Tibial nerve (tissue), 4 donors: ENCODE results near the gene SPRR1A. TPM values are rescaled to one million over a fixed set of nuclear protein-coding genes. Genes with fewer than 3 reads are reported as not detected.

Experiments
- DNase-seq, 2 donors: peaks; one replicate each; pipeline ENCODE4 v3.0.0-alpha.2; 2019; ENCODE audit warnings: low spot score in 2 of 2
- H3K27ac ChIP-seq, 4 donors: fragments of 200-600 bp; sonication (generic) in 3 of 4; one replicate each; pipeline ENCODE4 v1.5.1; 2017 to 2019; ENCODE audit warnings: mild to moderate bottlenecking in 1 of 4
- H3K27me3 ChIP-seq, 2 donors: fragments of 200-600 bp; sonication (generic) in 1 of 2; one replicate each; pipeline versions ENCODE4 v1.5.1 to v1.6.0; 2017 to 2019
- H3K36me3 ChIP-seq, 3 donors: fragments of 200-600 bp; sonication (generic); one replicate each; pipeline ENCODE4 v1.5.1; 2018 to 2019
- H3K4me1 ChIP-seq, 4 donors: fragments of 200-600 bp; sonication (generic) in 3 of 4; one replicate each; pipeline ENCODE4 v1.5.1; 2017 to 2019
- H3K4me3 ChIP-seq, 4 donors: fragments of 200-600 bp; sonication (generic) in 3 of 4; one replicate each; pipeline ENCODE4 v1.5.1; 2017 to 2019; ENCODE audit warnings: mild to moderate bottlenecking in 1 of 4, moderate library complexity in 1 of 4
- H3K9me3 ChIP-seq, 4 donors: fragments of 200-600 bp; sonication (generic) in 3 of 4; one replicate each; pipeline ENCODE4 v1.5.1; 2017 to 2019
- EP300 ChIP-seq, 2 donors: sonication (generic); formaldehyde crosslinking; IDR thresholded peaks; one replicate each; pipeline ENCODE4 v1.6.1; 2017; ENCODE audit warnings: antibody characterized with exemption in 2 of 2, mild to moderate bottlenecking in 1 of 2
- POLR2A ChIP-seq, 2 donors: fragments of 450-650 bp; IDR thresholded peaks; one replicate each; pipeline ENCODE4 v1.6.1; 2017; ENCODE audit warnings: antibody characterized with exemption in 2 of 2, mild to moderate bottlenecking in 2 of 2, moderate library complexity in 2 of 2
- WGBS, 2 donors: methylation state at CpG; one replicate each; pipeline ENCODE4 v1.1.5; 2018; 5-methylcytosine and 5-hydroxymethylcytosine counted together
- total RNA-seq, 4 donors: library from RNA; depleted of rRNA; stranded (reverse); fragments of >200 nt; gene quantifications; one replicate each; pipeline ENCODE4 v1.1.0, GENCODE V29; 2016
- TF ChIP-seq, protein P1 (sequence below), 5 experiments: fragments of 200-600 bp in 3 of 5; fragments of 450-650 bp in 2 of 5; sonication (generic) in 3 of 5; IDR thresholded peaks; one replicate each; pipeline ENCODE4 v1.5.1; 2016 to 2019; ENCODE audit warnings: antibody characterized with exemption in 5 of 5, mild to moderate bottlenecking in 3 of 5, moderate library complexity in 2 of 5

SPRR1A gene
- total RNA-seq, 4 donors from 2014 or later = not detected

DNA sequence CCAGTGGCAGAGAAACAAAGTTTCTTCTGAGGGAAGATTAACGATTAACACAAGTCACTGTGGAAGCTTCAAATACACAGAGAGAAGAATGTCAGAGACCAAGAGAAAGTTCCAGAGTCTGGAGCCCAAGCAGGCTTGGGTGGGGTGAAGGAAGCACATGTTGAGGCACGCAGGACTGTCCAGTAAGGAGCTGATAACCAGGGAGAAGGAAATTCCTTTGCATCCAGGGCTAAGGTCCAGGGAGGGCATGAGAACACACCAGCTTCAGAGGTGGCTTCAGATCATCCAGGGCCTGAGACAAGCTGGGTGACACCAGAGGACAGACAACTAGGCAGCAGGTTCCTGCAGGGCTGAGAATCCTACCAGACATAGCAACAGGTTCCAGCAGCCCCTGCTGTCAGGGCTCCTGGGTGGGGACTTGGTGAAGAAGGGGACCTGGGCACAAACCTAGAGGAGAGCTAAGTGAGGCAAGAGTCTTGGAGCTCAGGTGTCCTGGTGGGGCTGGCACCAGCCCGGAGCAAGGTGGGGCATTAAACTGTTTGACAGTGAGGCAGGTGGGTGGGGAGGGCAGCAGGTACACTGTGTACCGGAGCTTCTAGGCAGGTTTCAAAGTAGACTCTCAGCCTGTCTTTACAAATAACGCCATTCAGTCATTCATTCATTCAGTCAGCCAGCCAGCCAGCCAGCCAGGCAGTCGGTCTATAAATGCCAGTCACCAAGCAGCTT lies 2.6 kb upstream of the SPRR1A start:
- TF ChIP-seq POLR2A (IDR thresholded peaks at IDR 0.05) = no peak
- TF ChIP-seq, protein P1, sequence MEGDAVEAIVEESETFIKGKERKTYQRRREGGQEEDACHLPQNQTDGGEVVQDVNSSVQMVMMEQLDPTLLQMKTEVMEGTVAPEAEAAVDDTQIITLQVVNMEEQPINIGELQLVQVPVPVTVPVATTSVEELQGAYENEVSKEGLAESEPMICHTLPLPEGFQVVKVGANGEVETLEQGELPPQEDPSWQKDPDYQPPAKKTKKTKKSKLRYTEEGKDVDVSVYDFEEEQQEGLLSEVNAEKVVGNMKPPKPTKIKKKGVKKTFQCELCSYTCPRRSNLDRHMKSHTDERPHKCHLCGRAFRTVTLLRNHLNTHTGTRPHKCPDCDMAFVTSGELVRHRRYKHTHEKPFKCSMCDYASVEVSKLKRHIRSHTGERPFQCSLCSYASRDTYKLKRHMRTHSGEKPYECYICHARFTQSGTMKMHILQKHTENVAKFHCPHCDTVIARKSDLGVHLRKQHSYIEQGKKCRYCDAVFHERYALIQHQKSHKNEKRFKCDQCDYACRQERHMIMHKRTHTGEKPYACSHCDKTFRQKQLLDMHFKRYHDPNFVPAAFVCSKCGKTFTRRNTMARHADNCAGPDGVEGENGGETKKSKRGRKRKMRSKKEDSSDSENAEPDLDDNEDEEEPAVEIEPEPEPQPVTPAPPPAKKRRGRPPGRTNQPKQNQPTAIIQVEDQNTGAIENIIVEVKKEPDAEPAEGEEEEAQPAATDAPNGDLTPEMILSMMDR (IDR thresholded peaks at IDR 0.05) = no peak
- TF ChIP-seq EP300 (IDR thresholded peaks at IDR 0.05) = no peak
- Histone ChIP-seq H3K36me3 (no peaks in the 10 kb centered on the region), H3K9me3 (no peaks in the 10 kb centered on the region), H3K27me3 (no peaks in the 10 kb centered on the region), H3K4me1 (no peaks in the 10 kb centered on the region), H3K4me3 (no peak overlapping the region), H3K27ac (no peak overlapping the region)
- no peak for DNase-seq
- 85 to 86% methylated on average over 6 of the region's 6 CpGs for WGBS, 2 donors

DNA sequence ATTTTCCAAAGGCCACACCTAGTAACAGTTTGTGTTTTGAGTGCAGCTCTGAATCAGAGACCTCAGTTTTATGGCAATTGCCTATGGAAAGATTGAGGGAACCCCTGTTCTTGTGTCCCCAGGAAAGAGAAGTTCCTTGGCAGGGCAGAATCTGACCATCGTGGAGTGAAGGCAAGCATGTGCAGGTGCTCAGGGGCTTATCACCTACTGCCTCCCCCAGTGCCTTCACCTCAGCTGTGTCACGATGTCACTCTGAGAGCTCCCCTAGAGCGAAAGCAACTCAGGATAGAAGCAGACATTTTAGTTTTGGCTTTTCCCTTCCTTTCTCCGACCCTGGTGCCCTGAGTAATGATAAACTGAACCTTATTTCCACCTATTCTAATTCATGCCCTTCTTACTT lies 1.8 kb upstream of the SPRR1A start:
- no peak overlapping the region for H3K27ac ChIP-seq

DNA sequence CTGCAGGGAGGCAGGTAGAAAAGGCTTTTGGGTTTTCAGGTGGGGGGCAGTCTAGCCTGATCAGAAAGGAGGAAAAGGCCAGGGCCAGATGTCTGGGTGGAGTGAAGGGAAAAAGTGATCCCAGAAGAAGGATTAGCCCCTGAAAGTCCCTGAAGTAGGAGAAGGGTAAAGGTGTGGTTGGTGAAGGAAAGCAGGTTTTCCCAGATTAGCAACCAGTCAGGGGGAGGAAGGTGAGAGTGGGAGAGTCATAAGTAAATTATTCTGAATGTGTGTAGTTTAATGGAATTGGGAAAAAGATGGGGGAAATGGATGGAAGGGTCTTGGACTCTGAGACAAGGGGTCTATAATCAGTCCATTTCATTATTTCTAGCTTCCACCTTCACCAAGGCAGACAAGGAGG lies 647 bp upstream of the SPRR1A start:
- no peak overlapping the region for H3K4me3 ChIP-seq
- H3K9me3 ChIP-seq = no peaks in the 10 kb centered on the region
- H3K27ac ChIP-seq = no peak overlapping the region
- TF ChIP-seq, protein P1 (IDR thresholded peaks at IDR 0.05) = no peak
- TF ChIP-seq POLR2A (IDR thresholded peaks at IDR 0.05) (no peak), EP300 (IDR thresholded peaks at IDR 0.05) (no peak)
- no peaks in the 10 kb centered on the region for H3K4me1 ChIP-seq
- H3K27me3 ChIP-seq = no peaks in the 10 kb centered on the region
- DNase-seq = no peak
- H3K36me3 ChIP-seq = no peaks in the 10 kb centered on the region

More for the DNA sequence above, 1.8 kb upstream of the SPRR1A start:
- Histone ChIP-seq H3K9me3 (no peaks in the 10 kb centered on the region), H3K36me3 (no peaks in the 10 kb centered on the region), H3K4me1 (no peaks in the 10 kb centered on the region), H3K27me3 (no peaks in the 10 kb centered on the region), H3K4me3 (no peak overlapping the region)
- TF ChIP-seq EP300 (IDR thresholded peaks at IDR 0.05) (no peak), POLR2A (IDR thresholded peaks at IDR 0.05) (no peak)
- TF ChIP-seq, protein P1 (IDR thresholded peaks at IDR 0.05) = no peak
- DNase-seq = no peak
- WGBS, 2 donors = 73 to 81% methylated on average over 4 of the region's 4 CpGs

DNA sequence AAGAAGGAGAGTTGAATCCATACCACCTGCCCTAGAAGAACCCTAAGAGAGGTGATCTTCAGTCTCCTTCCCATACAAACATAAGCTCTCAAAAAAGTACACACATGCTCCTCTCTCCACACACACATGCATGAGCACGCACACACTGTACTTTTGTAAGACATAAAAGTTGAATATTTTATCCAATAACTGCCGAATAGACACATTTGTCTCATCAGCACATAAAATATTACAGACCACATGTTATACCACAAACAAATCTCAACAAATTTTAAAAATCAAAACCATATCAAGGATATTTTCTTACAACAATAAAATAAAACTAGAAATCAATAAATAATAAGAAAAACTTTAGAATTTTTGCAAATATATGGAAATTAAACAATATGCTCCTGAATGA lies 2.7 kb downstream of the SPRR1A start:
- Histone ChIP-seq H3K4me3 (no peak overlapping the region), H3K27ac (no peak overlapping the region), H3K27me3 (no peaks in the 10 kb centered on the region), H3K36me3 (no peaks in the 10 kb centered on the region), H3K4me1 (no peaks in the 10 kb centered on the region), H3K9me3 (no peaks in the 10 kb centered on the region)
- DNase-seq = no peak
- 86 to 91% methylated on average over 2 of the region's 2 CpGs for WGBS, 2 donors
- TF ChIP-seq, protein P1 (IDR thresholded peaks at IDR 0.05) = no peak
- TF ChIP-seq EP300 (IDR thresholded peaks at IDR 0.05) = no peak
- no peak for TF ChIP-seq POLR2A (IDR thresholded peaks at IDR 0.05)

DNA sequence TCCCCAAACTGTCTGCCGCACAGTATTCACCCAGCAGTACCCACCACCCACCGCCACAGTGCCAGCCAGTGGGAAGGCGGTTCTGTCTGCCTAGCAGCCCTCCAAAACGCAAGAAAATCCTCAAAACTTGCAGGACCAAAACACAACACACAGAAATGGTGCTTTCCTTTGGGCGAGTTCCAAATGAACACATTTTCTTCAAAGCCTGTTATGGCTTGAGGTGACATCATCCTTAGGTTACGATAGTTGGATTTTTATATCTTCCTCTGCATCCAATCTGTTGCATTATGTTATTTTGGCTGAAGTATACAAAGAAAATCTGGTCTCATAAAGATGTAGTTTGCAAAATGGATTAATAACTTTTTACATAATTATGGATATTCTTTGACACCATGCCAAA lies 9.3 kb downstream of the SPRR1A start:
- no peaks in the 10 kb centered on the region for H3K27me3 ChIP-seq
- no peak for DNase-seq
- H3K4me3 ChIP-seq = no peak overlapping the region
- WGBS, 2 donors = 75 to 77% methylated on average over 6 of the region's 6 CpGs
- H3K9me3 ChIP-seq = peaks cover 0 to 11% (median 0%) of the 10 kb centered on the region in 4 donors
- H3K36me3 ChIP-seq = no peaks in the 10 kb centered on the region
- H3K27ac ChIP-seq = no peak overlapping the region
- TF ChIP-seq, protein P1 (IDR thresholded peaks at IDR 0.05) = no peak
- no peak for TF ChIP-seq EP300 (IDR thresholded peaks at IDR 0.05)
- TF ChIP-seq POLR2A (IDR thresholded peaks at IDR 0.05) = no peak
- H3K4me1 ChIP-seq = no peaks in the 10 kb centered on the region
